GM12878 (cell line): ENCODE data around the gene CIAO2A.

ENCODE experiments used
- ATF7 ChIP-seq: fragments of 450-650 bp; IDR thresholded peaks from 2 replicates; pipeline ENCODE4 v1.6.1; 2016; ENCODE audit warnings: low read depth, mild to moderate bottlenecking
- KAT2A ChIP-seq: conservative IDR thresholded peaks from 2 replicates; pipeline ENCODE4 v1.6.1; 2011; ENCODE audit warnings: low read depth, low read length; ENCODE audit not compliant: control insufficient read depth
- ZZZ3 ChIP-seq: IDR thresholded peaks from 2 replicates; pipeline ENCODE4 v1.6.1; 2011; ENCODE audit warnings: low read depth; ENCODE audit not compliant: control insufficient read depth, insufficient read length
- TF ChIP-seq, protein P1 (sequence below), 3 experiments: IDR thresholded peaks in 2 of 3; conservative IDR thresholded peaks in 1 of 3; 2 replicates each; pipeline ENCODE4 v1.5.1; 2011; ENCODE audit warnings: low read depth in 3 of 3, low read length in 3 of 3, mild to moderate bottlenecking in 3 of 3, control low read depth in 2 of 3, moderate library complexity in 2 of 3, inconsistent platforms in 1 of 3, mixed read lengths in 1 of 3; ENCODE audit not compliant: control insufficient read depth in 2 of 3, insufficient read depth in 1 of 3; ENCODE audit errors: extremely low read depth in 1 of 3

DNA sequence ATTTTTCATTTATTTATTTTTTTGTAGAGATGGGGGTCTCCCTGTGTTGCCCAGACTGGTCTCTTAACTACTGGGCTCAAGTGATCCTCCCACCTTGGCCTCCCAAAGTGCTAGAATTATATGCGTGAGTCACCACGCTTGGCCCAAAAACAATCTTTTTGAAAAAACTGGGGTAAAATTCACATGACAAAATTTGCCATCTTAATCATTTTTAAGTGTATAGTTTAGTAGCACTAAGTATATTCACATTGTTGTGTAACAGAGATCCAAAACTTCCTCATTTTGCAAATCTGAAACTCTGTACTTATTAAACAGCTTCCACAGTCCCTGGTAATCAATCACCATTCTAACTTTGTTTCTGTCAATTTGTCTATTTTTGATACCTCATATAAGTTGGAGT, 7.3 kb upstream of the CIAO2A start:
- TF ChIP-seq, protein P1, sequence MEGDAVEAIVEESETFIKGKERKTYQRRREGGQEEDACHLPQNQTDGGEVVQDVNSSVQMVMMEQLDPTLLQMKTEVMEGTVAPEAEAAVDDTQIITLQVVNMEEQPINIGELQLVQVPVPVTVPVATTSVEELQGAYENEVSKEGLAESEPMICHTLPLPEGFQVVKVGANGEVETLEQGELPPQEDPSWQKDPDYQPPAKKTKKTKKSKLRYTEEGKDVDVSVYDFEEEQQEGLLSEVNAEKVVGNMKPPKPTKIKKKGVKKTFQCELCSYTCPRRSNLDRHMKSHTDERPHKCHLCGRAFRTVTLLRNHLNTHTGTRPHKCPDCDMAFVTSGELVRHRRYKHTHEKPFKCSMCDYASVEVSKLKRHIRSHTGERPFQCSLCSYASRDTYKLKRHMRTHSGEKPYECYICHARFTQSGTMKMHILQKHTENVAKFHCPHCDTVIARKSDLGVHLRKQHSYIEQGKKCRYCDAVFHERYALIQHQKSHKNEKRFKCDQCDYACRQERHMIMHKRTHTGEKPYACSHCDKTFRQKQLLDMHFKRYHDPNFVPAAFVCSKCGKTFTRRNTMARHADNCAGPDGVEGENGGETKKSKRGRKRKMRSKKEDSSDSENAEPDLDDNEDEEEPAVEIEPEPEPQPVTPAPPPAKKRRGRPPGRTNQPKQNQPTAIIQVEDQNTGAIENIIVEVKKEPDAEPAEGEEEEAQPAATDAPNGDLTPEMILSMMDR (IDR thresholded peaks at IDR 0.05 in 2 of 3, conservative IDR thresholded peaks at IDR 0.05 in 1 of 3; ENCODE audit: control insufficient read depth in 2 of 3, extremely low read depth in 1 of 3, insufficient read depth in 1 of 3, low read depth in 3 of 3, low read length in 3 of 3) = no peak
- no peak for TF ChIP-seq ATF7
- no peak for TF ChIP-seq KAT2A
- TF ChIP-seq ZZZ3 = no peak
